Trophoblast cell (in vitro differentiated cells and primary cell): ENCODE data around the gene UFC1.

Experiments used
- DNase-seq, 2 donors: peaks; one replicate each; pipeline ENCODE4 v3.0.0-alpha.2; 2016
- H2AFZ ChIP-seq: 2 replicates; pipeline ENCODE4 v1.6.1; 2013; ENCODE audit warnings: low read length, moderate library complexity, mild to moderate bottlenecking; ENCODE audit not compliant: insufficient read depth, poor library complexity
- H2AK5ac ChIP-seq: 2 replicates; pipeline ENCODE4 v1.6.1; 2013; ENCODE audit warnings: mild to moderate bottlenecking, low read length
- H2BK120ac ChIP-seq: 2 replicates; pipeline ENCODE4 v1.6.1; 2013; ENCODE audit warnings: low read length, mild to moderate bottlenecking, moderate library complexity; ENCODE audit not compliant: insufficient read depth, poor library complexity
- H2BK12ac ChIP-seq: 2 replicates; pipeline ENCODE4 v1.6.1; 2013; ENCODE audit warnings: mild to moderate bottlenecking, low read length, moderate library complexity
- H2BK5ac ChIP-seq: 2 replicates; pipeline ENCODE4 v1.6.1; 2013; ENCODE audit warnings: low read length, low read depth, moderate library complexity, mild to moderate bottlenecking; ENCODE audit not compliant: poor library complexity
- H3K14ac ChIP-seq: 2 replicates; pipeline ENCODE4 v1.6.1; 2013; ENCODE audit warnings: mild to moderate bottlenecking, low read length
- H3K18ac ChIP-seq: 2 replicates; pipeline ENCODE4 v1.6.1; 2013; ENCODE audit warnings: mild to moderate bottlenecking, low read length
- H3K23ac ChIP-seq: 2 replicates; pipeline ENCODE4 v1.6.1; 2013; ENCODE audit warnings: low read length
- H3K27ac ChIP-seq: 2 replicates; pipeline ENCODE4 v1.5.1; 2013; ENCODE audit warnings: low read depth, mild to moderate bottlenecking, inconsistent platforms, low read length, moderate library complexity
- H3K27me3 ChIP-seq: 2 replicates; pipeline ENCODE4 v1.6.1; 2013; ENCODE audit warnings: inconsistent platforms, mild to moderate bottlenecking, low read length, moderate library complexity; ENCODE audit not compliant: insufficient read depth
- H3K36me3 ChIP-seq, 2 experiments: 1 replicate in 1 of 2; 2 replicates in 1 of 2; pipeline ENCODE4 v1.6.1; 2013; ENCODE audit warnings: low read length in 2 of 2, mild to moderate bottlenecking in 2 of 2, moderate library complexity in 1 of 2; ENCODE audit not compliant: insufficient read depth in 2 of 2, control insufficient read depth in 1 of 2
- H3K4ac ChIP-seq: 2 replicates; pipeline ENCODE4 v1.6.1; 2013; ENCODE audit warnings: low read depth, mild to moderate bottlenecking, low read length, moderate library complexity
- H3K4me1 ChIP-seq, 2 experiments: 1 replicate in 1 of 2; 2 replicates in 1 of 2; pipeline ENCODE4 v1.6.1; 2013; ENCODE audit warnings: low read length in 2 of 2, mild to moderate bottlenecking in 2 of 2, moderate library complexity in 1 of 2; ENCODE audit not compliant: insufficient read depth in 2 of 2, control insufficient read depth in 1 of 2
- H3K4me2 ChIP-seq: 2 replicates; pipeline ENCODE4 v1.6.1; 2013; ENCODE audit warnings: inconsistent platforms, mild to moderate bottlenecking, low read length, moderate library complexity
- H3K4me3 ChIP-seq: 2 replicates; pipeline ENCODE4 v1.5.1; 2013; ENCODE audit warnings: mild to moderate bottlenecking, low read depth, low read length, inconsistent platforms
- H3K79me1 ChIP-seq: one replicate; pipeline ENCODE4 v1.6.1; 2013; ENCODE audit warnings: low read length
- H3K79me2 ChIP-seq: 2 replicates; pipeline ENCODE4 v1.6.1; 2013; ENCODE audit warnings: low read length, mild to moderate bottlenecking; ENCODE audit not compliant: control insufficient read depth, insufficient read depth, poor library complexity
- H3K9ac ChIP-seq: 2 replicates; pipeline ENCODE4 v1.6.1; 2013; ENCODE audit warnings: mild to moderate bottlenecking, low read length
- H3K9me3 ChIP-seq: 2 replicates; pipeline ENCODE4 v1.6.1; 2013; ENCODE audit warnings: low read depth, mild to moderate bottlenecking, control low read depth, inconsistent platforms, low read length; ENCODE audit not compliant: insufficient read depth
- H4K12ac ChIP-seq: 2 replicates; pipeline ENCODE4 v1.6.1; 2013; ENCODE audit warnings: low read depth, mild to moderate bottlenecking, low read length, moderate library complexity
- H4K8ac ChIP-seq: 2 replicates; pipeline ENCODE4 v1.6.1; 2013; ENCODE audit warnings: low read depth, mild to moderate bottlenecking, low read length, moderate library complexity
- H4K91ac ChIP-seq: one replicate; pipeline ENCODE4 v1.6.1; 2013; ENCODE audit warnings: low read depth, mild to moderate bottlenecking, low read length, moderate library complexity
- WGBS: extraction: QIAGEN DNeasy Blood & Tissue Kit; methylation state at CpG from one replicate; pipeline ENCODE4 v1.1.7; 2013; ENCODE audit warnings: missing lambda C conversion rate; ENCODE audit not compliant: insufficient read length, insufficient coverage; ENCODE audit errors: extremely low coverage; 5-methylcytosine and 5-hydroxymethylcytosine counted together

UFC1 gene

DNA sequence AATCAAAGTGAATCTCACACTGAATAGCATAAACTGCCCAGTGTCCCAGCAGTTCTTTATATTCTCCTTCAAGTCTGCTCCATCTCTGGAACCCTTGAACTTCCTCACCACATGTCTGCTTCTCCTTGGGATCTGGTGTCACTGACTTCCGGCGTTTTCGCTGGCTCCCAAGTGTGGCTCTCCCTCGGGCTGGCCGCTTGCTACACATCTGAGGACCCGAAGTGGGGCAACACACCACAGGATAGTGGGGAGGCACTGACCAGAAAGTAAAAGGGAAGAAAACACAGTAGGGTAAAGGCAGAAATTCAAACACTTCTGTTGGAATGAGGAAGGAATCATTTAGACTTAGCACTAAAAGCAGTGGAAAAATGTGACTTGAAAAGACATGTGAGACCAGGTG is 30.8 kb upstream of the UFC1 start:
- WGBS, result no CpG with 5 or more reads among the region's 6 CpGs
- no peak for DNase-seq

DNA sequence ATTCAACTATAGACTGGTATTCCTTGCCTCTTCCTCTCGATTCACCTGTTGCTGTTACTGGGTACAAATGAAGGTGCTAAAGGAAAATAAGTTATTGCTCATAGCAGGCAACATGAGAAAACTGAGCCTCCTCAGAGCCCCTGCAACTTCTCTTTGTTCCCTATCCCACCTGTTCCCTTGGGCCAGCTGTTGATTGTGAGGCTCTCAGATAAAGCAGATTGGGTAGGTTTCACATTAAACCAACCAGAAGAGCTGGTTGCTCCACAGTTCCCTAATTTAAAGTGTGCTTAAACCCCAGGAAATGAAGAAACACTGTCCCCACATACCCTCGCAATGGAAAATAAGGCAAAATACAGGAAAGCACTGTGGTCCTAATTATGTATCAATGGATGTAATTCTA is 26.1 kb upstream of the UFC1 start:
- H4K12ac ChIP-seq, result no peak overlapping the region
- no peak overlapping the region for H2BK120ac ChIP-seq
- no peak for DNase-seq
- no peak overlapping the region for H3K9ac ChIP-seq
- no peak overlapping the region for H2AFZ ChIP-seq
- H3K27ac ChIP-seq, result no peak overlapping the region
- no peak overlapping the region for H2AK5ac ChIP-seq
- H2BK5ac ChIP-seq, result no peak overlapping the region
- H2BK12ac ChIP-seq, result no peak overlapping the region
- peaks cover 9% of the 10 kb centered on the region for H3K79me2 ChIP-seq
- no peak overlapping the region for H3K18ac ChIP-seq
- H4K8ac ChIP-seq, result no peak overlapping the region
- no peak overlapping the region for H3K4me2 ChIP-seq
- no peaks in the 10 kb centered on the region for H3K27me3 ChIP-seq
- peaks cover 19 to 31% of the 10 kb centered on the region in 2 experiments for H3K36me3 ChIP-seq
- H3K79me1 ChIP-seq, result peaks cover 12% of the 10 kb centered on the region
- no peaks in the 10 kb centered on the region for H3K9me3 ChIP-seq
- peaks cover 2 to 12% of the 10 kb centered on the region in 2 experiments for H3K4me1 ChIP-seq
- no peak overlapping the region for H4K91ac ChIP-seq
- H3K23ac ChIP-seq, result no peak overlapping the region
- WGBS, result no CpG with 5 or more reads among the region's 2 CpGs
- no peak overlapping the region for H3K14ac ChIP-seq
- H3K4me3 ChIP-seq, result no peak overlapping the region
- H3K4ac ChIP-seq, result peak overlapping the region; percentile 40

More for the DNA sequence above, 30.8 kb upstream of the UFC1 start:
- Histone ChIP-seq H3K14ac (no peak overlapping the region), H2BK12ac (no peak overlapping the region), H3K27ac (no peak overlapping the region), H4K12ac (no peak overlapping the region), H3K4me1 (peaks cover 9 to 11% of the 10 kb centered on the region in 2 experiments), H3K4me3 (no peak overlapping the region), H4K8ac (no peak overlapping the region), H3K9me3 (peaks cover 2% of the 10 kb centered on the region), H3K9ac (no peak overlapping the region), H3K79me1 (no peaks in the 10 kb centered on the region), H3K18ac (no peak overlapping the region), H4K91ac (no peak overlapping the region), H2BK5ac (no peak overlapping the region), H3K36me3 (peaks cover 30 to 51% of the 10 kb centered on the region in 2 experiments), H3K79me2 (peaks cover 4% of the 10 kb centered on the region), H2BK120ac (no peak overlapping the region), H3K4ac (no peak overlapping the region), H2AK5ac (no peak overlapping the region), H3K27me3 (no peaks in the 10 kb centered on the region), H3K23ac (no peak overlapping the region), H2AFZ (no peak overlapping the region), H3K4me2 (no peak overlapping the region)

GRCh38 chr1:161128591-161129420 is 25.0 kb upstream of the UFC1 start:
- H4K8ac ChIP-seq, result no peak overlapping the region
- peaks cover 5 to 16% of the 10 kb centered on the region in 2 experiments for H3K4me1 ChIP-seq
- no peak overlapping the region for H3K23ac ChIP-seq
- H3K4me3 ChIP-seq, result no peak overlapping the region
- H3K18ac ChIP-seq, result no peak overlapping the region
- H3K79me2 ChIP-seq, result peaks cover 15% of the 10 kb centered on the region
- H2AK5ac ChIP-seq, result no peak overlapping the region
- no peak overlapping the region for H3K4me2 ChIP-seq
- peaks cover 15 to 23% of the 10 kb centered on the region in 2 experiments for H3K36me3 ChIP-seq
- H3K27me3 ChIP-seq, result no peaks in the 10 kb centered on the region
- no peak overlapping the region for H2BK12ac ChIP-seq
- H3K27ac ChIP-seq, result no peak overlapping the region
- no peak overlapping the region for H3K9ac ChIP-seq
- peak; percentile 79 to 91 for DNase-seq
- H3K9me3 ChIP-seq, result no peaks in the 10 kb centered on the region
- WGBS, result no CpG with 5 or more reads among the region's 4 CpGs
- no peak overlapping the region for H4K91ac ChIP-seq
- H4K12ac ChIP-seq, result no peak overlapping the region
- no peak overlapping the region for H2BK5ac ChIP-seq
- peaks cover 23% of the 10 kb centered on the region for H3K79me1 ChIP-seq
- no peak overlapping the region for H3K14ac ChIP-seq
- no peak overlapping the region for H3K4ac ChIP-seq
- no peak overlapping the region for H2AFZ ChIP-seq
- no peak overlapping the region for H2BK120ac ChIP-seq

- Histone ChIP-seq H3K9me3 (no peaks in the 10 kb centered on the region), H3K18ac (no peak overlapping the region), H2AK5ac (no peak overlapping the region), H4K12ac (no peak overlapping the region), H3K79me1 (peaks cover 24% of the 10 kb centered on the region), H3K27me3 (no peaks in the 10 kb centered on the region), H2BK120ac (no peak overlapping the region), H2BK12ac (no peak overlapping the region), H3K4me3 (no peak overlapping the region), H3K27ac (no peak overlapping the region), H4K91ac (no peak overlapping the region), H3K36me3 (peaks cover 10 to 13% of the 10 kb centered on the region in 2 experiments), H3K23ac (no peak overlapping the region), H2BK5ac (no peak overlapping the region), H3K79me2 (peaks cover 15% of the 10 kb centered on the region), H3K4me2 (no peak overlapping the region), H3K4me1 (peaks cover 11 to 19% of the 10 kb centered on the region in 2 experiments), H3K9ac (no peak overlapping the region), H2AFZ (no peak overlapping the region), H3K14ac (no peak overlapping the region), H4K8ac (no peak overlapping the region), H3K4ac (no peak overlapping the region)
- no peak for DNase-seq
- WGBS, result no CpG with 5 or more reads among the region's 1 CpG
These were observed 23.5 kb upstream of the UFC1 start for GRCh38 chr1:161130266-161130665.
